ENCODE data around the gene ZSCAN18. TPM values are rescaled to one million over a fixed set of nuclear protein-coding genes. Genes with fewer than 3 reads are reported as not detected.

Gene ZSCAN18
- total and polyA plus RNA-seq, 2 donors (not counting 1 experiment from before 2014, with no cell fraction given), result 81.0 to 90.5 TPM

- peaks cover 5% of the 10 kb centered on the region for H3K9me3 Mint-ChIP-seq (ENCODE audit: insufficient read depth)
- peaks cover 0 to 18% (median 1%) of the 10 kb centered on the region in 4 experiments for H3K27me3 ChIP-seq (replicated peaks in 1 of 4; ENCODE audit: control extremely low read depth in 1 of 4, control insufficient read depth in 3 of 4, insufficient read depth in 4 of 4, low read length in 3 of 4)
- H3K27me3 Mint-ChIP-seq, result peaks cover 14% of the 10 kb centered on the region
- ATAC-seq (ENCODE audit: low read depth) (no peak), DNase-seq (no peak)
- no peak overlapping the region for H3K27ac ChIP-seq (ENCODE audit: low read length in 2 of 2)
- H3K4me3 ChIP-seq (ENCODE audit: control extremely low read depth in 1 of 5, extremely low read depth in 1 of 5, insufficient read depth in 1 of 5, low read depth in 2 of 5, low read length in 4 of 5), result no peak overlapping the region
- no peaks in the 10 kb centered on the region for H3K4me1 Mint-ChIP-seq
- ChIA-PET POLR2A (no interaction called here), CTCF (no interaction called here)
- intact Hi-C loops (cut with micrococcal nuclease), result no loop called here
- WGBS (ENCODE audit: insufficient coverage), result 93% methylated on average over 21 of the region's 21 CpGs
- H3K27ac Mint-ChIP-seq, result no peak overlapping the region
- no peak overlapping the region for H3K4me3 Mint-ChIP-seq
- H3K79me2 ChIP-seq (ENCODE audit: control insufficient read depth, insufficient read depth, low read length), result no peaks in the 10 kb centered on the region
- TF ChIP-seq, protein P1, sequence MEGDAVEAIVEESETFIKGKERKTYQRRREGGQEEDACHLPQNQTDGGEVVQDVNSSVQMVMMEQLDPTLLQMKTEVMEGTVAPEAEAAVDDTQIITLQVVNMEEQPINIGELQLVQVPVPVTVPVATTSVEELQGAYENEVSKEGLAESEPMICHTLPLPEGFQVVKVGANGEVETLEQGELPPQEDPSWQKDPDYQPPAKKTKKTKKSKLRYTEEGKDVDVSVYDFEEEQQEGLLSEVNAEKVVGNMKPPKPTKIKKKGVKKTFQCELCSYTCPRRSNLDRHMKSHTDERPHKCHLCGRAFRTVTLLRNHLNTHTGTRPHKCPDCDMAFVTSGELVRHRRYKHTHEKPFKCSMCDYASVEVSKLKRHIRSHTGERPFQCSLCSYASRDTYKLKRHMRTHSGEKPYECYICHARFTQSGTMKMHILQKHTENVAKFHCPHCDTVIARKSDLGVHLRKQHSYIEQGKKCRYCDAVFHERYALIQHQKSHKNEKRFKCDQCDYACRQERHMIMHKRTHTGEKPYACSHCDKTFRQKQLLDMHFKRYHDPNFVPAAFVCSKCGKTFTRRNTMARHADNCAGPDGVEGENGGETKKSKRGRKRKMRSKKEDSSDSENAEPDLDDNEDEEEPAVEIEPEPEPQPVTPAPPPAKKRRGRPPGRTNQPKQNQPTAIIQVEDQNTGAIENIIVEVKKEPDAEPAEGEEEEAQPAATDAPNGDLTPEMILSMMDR (IDR thresholded peaks at IDR 0.05), result no peak
- no peak for TF ChIP-seq EZH2 (IDR thresholded peaks at IDR 0.05; ENCODE audit: borderline replicate concordance, insufficient read depth, low read depth, low read length, poor library complexity, severe bottlenecking)
- H3K9me3 ChIP-seq (ENCODE audit: control extremely low read depth in 1 of 3, control insufficient read depth in 2 of 3, insufficient read depth in 1 of 3, low read length in 2 of 3), result peaks cover 0 to 89% (median 4%) of the 10 kb centered on the region in 3 donors
- H3K9ac ChIP-seq (ENCODE audit: low read length), result no peak overlapping the region
- no peak overlapping the region for H2AFZ ChIP-seq (ENCODE audit: insufficient read depth, low read depth, low read length, poor library complexity, severe bottlenecking)
- H3K36me3 ChIP-seq (replicated peaks in 1 of 2; ENCODE audit: control extremely low read depth in 1 of 2, control insufficient read depth in 1 of 2, extremely low read depth in 1 of 2, insufficient read depth in 2 of 2, low read length in 1 of 2), result no peaks in the 10 kb centered on the region
- no peak overlapping the region for H3K4me2 ChIP-seq (replicated peaks; ENCODE audit: low read depth, low read length, poor library complexity, severe bottlenecking)
- no peaks in the 10 kb centered on the region for H3K4me1 ChIP-seq (ENCODE audit: control insufficient read depth in 2 of 2, insufficient read depth in 2 of 2, low read length in 2 of 2)
- H4K20me1 ChIP-seq (ENCODE audit: control insufficient read depth, insufficient read depth, low read length, poor library complexity, severe bottlenecking), result no peaks in the 10 kb centered on the region
Measured at GRCh38 chr19:58040751-58041525, 57.1 kb downstream of the ZSCAN18 start.

DNA sequence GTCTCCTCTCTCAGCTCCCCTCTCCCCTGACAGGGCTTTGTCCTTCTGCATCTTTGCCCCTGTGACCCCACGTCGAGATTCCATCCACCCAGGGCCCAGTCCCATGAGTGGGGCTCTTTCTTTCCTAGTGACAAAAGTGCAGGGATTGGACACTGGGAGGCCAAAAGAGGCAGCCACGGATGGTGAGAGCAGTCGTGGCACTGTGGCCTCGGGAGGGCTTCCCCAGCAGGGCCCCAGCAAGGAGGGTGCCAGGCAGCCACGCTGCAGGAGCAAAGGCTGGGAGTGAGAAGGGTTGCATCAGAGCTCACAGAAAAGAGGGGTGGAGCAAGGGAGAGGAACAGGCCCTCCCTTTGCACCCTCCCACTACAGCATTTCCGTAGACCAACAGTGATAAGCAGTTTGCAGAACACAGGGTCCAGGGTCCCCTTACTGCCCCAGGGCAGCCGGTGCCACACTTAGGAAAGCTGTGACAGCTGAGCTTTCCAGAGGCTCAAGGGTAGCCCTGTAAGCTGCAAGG, 59.3 kb downstream of the ZSCAN18 start:
- Histone ChIP-seq H3K9me3 (ENCODE audit: control extremely low read depth in 1 of 3, control insufficient read depth in 2 of 3, insufficient read depth in 1 of 3, low read length in 2 of 3) (peaks cover 0 to 83% (median 4%) of the 10 kb centered on the region in 3 donors), H3K27me3 (replicated peaks in 1 of 4; ENCODE audit: control extremely low read depth in 1 of 4, control insufficient read depth in 3 of 4, insufficient read depth in 4 of 4, low read length in 3 of 4) (peaks cover 0 to 28% (median 5%) of the 10 kb centered on the region in 4 experiments), H3K4me2 (replicated peaks; ENCODE audit: low read depth, low read length, poor library complexity, severe bottlenecking) (no peak overlapping the region), H3K36me3 (replicated peaks in 1 of 2; ENCODE audit: control extremely low read depth in 1 of 2, control insufficient read depth in 1 of 2, extremely low read depth in 1 of 2, insufficient read depth in 2 of 2, low read length in 1 of 2) (no peaks in the 10 kb centered on the region), H2AFZ (ENCODE audit: insufficient read depth, low read depth, low read length, poor library complexity, severe bottlenecking) (no peak overlapping the region), H4K20me1 (ENCODE audit: control insufficient read depth, insufficient read depth, low read length, poor library complexity, severe bottlenecking) (no peaks in the 10 kb centered on the region), H3K4me3 (ENCODE audit: control extremely low read depth in 1 of 5, extremely low read depth in 1 of 5, insufficient read depth in 1 of 5, low read depth in 2 of 5, low read length in 4 of 5) (no peak overlapping the region), H3K9ac (ENCODE audit: low read length) (no peak overlapping the region), H3K27ac (ENCODE audit: low read length in 2 of 2) (no peak overlapping the region), H3K4me1 (ENCODE audit: control insufficient read depth in 2 of 2, insufficient read depth in 2 of 2, low read length in 2 of 2) (no peaks in the 10 kb centered on the region), H3K79me2 (ENCODE audit: control insufficient read depth, insufficient read depth, low read length) (no peaks in the 10 kb centered on the region)
- Mint-ChIP-seq H3K27ac (no peak overlapping the region), H3K4me3 (no peak overlapping the region), H3K4me1 (peaks cover 5% of the 10 kb centered on the region), H3K9me3 (ENCODE audit: insufficient read depth) (peaks cover 10% of the 10 kb centered on the region), H3K27me3 (peaks cover 26% of the 10 kb centered on the region)
- no peak for DNase-seq
- ATAC-seq (ENCODE audit: low read depth), result no peak
- ChIA-PET CTCF (no interaction called here), POLR2A (no interaction called here)
- intact Hi-C loops (cut with micrococcal nuclease), result no loop called here
- TF ChIP-seq, protein P1 (IDR thresholded peaks at IDR 0.05), result no peak
- no peak for TF ChIP-seq EZH2 (IDR thresholded peaks at IDR 0.05; ENCODE audit: borderline replicate concordance, insufficient read depth, low read depth, low read length, poor library complexity, severe bottlenecking)
- WGBS (ENCODE audit: insufficient coverage), result 30% methylated on average over 7 of the region's 8 CpGs
